Renal cortical epithelial cell (primary cell): ENCODE data around the gene CDKAL1. TPM values are rescaled to one million over a fixed set of nuclear protein-coding genes. Genes with fewer than 3 reads are reported as not detected.
A peak's percentile ranks its signal among the peaks of the same experiment; 100 is the strongest.

ENCODE experiments used
- DNase-seq: peaks from one replicate; pipeline ENCODE4 v3.0.0-alpha.2; 2011; ENCODE audit warnings: low read depth
- total RNA-seq: library from RNA; depleted of rRNA; stranded (reverse); fragments of >200 nt; gene quantifications from 2 replicates; pipeline ENCODE4 v1.2.3, GENCODE V29; 2014

Gene CDKAL1
- total RNA-seq, 1 donor from 2014 or later = 28.3 TPM

DNA sequence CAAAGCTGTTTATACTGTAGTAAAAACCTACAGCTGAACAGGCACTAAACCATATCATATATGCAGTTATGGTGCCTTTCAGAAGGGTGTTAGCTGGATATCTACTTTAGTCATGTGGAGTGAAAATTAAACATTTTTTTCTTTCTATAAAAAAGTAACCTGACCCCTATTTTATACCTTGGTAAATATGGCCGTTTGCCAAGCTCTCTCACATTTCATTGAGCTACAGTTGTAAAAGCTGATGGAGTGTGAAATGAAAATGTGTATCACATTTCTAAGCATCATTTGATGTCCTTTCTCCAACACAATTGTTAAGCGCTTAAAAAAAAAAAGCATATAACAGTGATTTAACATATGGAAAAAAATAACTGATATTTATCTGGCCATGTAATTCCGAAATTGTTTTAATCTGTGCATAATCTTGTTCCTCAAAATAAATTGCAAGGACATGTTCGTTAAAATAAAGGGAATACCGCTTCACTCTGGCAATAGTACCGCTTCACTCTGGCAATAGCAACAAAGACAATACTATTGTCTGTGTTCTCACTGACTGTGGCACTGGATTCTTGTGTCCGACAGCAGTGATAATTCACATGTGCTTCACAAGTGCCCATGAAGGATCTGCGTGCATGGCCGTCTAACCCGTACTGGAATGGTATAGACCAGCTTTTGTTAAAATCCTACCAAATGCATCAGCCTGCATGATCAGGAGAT, 667.5 kb downstream of the CDKAL1 start:
- peak; percentile 66 for DNase-seq

DNA sequence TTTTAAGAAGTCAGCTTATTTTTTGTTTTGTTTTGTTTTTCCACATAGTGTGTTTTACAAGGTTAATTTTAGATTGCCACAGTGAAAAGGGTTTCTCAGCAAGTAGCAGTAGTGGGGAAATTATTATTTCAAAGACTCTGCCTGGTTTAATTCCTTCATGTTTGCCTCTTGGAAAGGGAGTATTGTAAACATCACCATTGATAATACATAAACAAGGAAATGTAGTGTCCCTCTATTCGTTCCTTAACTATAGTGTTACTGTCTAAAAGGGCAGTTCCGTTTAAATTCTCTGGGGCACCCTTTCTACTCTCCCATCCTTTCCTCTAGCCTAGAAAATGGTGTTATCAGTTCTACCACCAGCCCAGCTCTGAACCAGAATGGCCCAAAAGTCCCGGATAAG, 668.3 kb downstream of the CDKAL1 start:
- DNase-seq = no peak

GRCh38 chr6:21204951-21205350, 670.7 kb downstream of the CDKAL1 start:
- no peak for DNase-seq

- peak; percentile 91 for DNase-seq
These were observed 674.0 kb downstream of the CDKAL1 start for GRCh38 chr6:21208081-21208795.

DNA sequence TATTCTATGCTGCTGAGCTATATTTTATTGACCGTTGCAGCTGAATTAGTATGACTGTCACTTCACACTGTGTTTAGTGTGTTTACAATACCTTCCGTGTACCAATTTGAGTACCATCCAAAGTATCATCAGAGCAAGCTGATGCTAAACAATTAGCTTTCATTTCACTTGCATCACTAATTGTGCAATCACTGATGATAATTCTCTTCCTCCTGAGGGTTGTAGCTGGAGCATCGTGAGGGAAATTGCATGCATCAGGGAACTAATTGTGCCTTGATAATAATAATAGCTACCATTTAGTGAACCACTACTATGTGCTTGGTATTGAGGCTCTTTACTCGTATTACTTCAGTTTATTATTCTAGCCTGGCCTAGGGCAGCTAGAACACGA, 674.5 kb downstream of the CDKAL1 start:
- peak; percentile 33 for DNase-seq

DNA sequence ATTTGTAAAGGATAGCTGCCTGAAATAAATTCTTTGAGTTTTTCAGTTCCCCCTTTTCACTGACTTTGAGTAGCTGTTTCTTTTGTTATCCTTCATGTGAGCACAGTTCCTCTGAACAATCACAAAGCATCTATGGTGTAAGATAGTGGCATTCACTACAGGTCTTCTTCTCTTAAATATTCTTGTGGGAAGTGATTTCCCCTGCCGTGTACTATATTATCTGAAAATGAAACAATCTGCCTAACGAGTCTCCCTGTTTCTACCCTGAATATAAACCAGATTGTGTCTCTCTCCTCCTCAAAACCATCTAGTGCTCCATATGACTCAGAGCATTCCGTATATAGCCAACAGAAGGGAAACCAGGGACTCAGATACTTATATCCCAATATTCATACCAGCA, 679.2 kb downstream of the CDKAL1 start:
- DNase-seq = no peak

- no peak for DNase-seq
These were observed 680.6 kb downstream of the CDKAL1 start for GRCh38 chr6:21214738-21215448.

DNA sequence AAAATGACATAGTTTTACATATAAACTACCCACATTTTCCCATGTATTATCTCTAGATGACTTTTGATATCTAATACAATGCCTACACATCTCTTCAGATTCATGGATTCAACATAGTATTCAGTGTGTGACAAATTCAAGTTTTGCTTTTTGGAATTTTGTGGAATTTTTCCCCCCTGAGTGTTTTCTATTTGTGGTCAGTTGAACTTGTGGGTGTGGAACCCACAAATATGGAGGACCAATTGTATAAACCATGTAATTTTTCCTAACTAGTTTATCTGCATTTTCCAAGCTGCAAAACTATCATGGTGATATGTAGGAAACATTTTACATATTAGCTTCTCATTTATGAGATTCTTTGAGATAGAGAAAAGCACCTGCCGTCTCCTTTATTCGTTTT, 685.0 kb downstream of the CDKAL1 start:
- no peak for DNase-seq

DNA sequence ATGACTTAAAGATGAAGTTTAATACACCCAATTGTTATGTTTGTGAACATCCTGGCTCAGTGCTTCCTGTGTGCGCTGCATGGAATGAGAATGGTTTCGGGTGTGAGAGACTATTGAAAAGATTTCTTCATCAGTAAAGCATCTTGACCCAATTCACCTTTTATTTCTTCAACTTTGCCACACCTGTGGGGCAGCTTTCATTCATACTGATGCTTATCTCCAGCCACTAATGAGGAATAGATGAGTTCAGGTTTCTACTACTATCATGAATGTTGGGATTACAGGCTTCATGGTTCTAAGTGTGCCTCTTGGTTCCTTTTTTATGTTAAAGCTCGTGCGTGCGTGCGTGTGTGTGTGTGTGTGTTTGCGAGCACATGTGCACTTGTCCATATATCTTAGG, 685.6 kb downstream of the CDKAL1 start:
- DNase-seq = no peak

- DNase-seq = peak; percentile 52
These were observed 686.2 kb downstream of the CDKAL1 start for GRCh38 chr6:21220271-21220987.

DNA sequence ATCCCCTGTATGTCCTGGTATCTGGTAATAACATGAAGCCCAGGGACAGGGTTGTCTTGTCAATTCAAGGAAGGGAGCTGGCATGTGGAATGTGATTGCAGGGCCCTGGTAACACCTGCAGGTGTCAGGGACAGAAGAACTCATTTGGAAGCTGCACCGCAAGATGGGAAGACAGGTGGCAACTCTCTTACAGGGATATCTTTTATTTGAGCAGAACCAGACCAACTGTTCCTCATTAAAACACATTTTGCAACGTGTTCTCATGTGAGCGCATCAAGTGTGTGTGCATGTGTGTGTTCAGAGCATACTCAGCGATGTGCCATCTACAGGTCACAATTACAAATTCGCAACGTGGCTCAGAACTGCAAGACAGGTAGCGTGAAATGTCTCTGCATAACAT, 688.4 kb downstream of the CDKAL1 start:
- no peak for DNase-seq

DNA sequence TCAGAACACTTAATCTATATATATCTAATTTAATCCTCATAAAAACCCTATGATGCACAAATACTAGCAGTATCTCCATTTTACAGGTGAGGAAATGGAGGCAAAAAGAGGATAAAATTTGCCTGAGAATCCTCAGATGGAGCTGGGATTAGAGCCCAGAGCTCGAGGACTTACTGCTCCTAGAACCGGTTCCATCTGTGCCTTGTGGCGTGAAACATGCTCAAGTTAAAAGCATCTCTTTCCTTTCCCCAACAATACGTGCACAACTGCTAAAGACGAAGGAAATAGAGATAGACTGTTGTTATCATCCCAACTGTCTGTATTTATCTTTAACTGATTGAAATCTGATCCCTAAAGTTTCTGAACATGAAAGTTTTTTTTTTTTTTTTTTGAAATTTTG, 691.7 kb downstream of the CDKAL1 start:
- no peak for DNase-seq

DNA sequence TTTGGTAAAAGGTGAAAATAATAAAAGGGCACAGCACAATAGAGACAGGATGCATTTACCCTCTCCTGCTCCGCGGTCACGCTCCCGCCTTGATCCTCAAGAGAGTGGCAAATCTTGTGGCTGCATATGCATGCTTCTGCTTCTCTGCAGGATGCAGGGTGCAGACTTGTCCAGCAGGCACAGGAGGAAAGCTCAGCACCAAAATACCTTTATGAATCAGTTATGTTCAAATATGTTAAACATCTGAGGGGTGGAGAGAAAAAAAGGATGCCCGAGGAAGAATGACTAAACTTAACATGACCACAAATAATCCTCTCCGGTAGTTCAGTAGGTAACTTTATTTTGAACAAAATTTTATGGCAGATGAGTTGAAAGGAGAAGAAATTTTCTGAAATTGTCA, 693.2 kb downstream of the CDKAL1 start:
- peak; percentile 24 for DNase-seq

- peak; percentile 25 for DNase-seq
These were observed 694.2 kb downstream of the CDKAL1 start for GRCh38 chr6:21228411-21228810.

DNA sequence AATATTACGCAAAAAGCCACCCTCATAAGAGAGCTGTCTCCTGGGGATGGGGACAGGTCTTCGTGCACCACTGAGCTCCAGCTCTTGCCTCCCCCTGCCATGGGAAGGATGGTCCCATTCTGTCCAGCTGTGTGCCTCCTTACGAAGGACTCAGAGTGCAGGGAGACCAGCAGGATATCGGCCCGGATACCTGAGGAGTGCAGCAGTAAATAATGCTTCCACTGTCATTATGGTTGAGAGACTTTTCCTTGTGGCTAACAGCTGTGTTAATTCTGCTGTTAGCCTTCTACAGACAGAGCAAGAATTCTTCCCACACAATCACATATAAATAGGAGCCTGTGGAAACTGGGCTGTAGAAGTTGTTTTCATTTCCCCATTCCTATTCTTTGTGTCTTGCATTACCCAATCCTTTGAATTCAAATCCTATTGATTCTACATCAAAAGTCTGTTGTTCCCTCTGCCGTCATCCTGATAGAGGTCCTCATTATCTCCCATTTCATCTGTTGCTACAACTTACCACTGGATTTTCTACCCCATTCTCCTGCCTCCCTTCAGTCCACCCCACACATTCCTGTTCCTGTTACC, 694.7 kb downstream of the CDKAL1 start:
- DNase-seq = no peak

GRCh38 chr6:21230536-21230935, 696.3 kb downstream of the CDKAL1 start:
- DNase-seq = no peak

DNA sequence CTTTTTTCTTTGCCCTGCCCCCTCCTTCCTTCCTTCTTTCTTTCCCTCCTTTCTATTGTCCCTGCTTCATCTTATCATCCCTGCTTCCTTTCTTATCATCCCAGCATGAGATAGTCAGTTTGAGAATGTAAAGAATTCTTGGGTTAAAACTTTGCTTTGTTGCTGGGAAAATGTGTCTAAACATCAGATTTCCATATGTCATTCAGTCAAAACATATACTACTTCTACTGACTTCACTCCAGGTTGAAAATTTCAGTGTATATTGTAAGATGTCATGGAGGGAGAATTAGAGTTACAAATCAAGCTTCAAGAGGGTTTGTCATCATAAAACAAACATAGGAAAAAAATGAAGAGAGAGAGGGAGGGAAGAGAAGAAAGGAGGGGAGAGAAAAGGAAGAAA, 700.9 kb downstream of the CDKAL1 start:
- DNase-seq = no peak

GRCh38 chr6:21238208-21238607, 704.0 kb downstream of the CDKAL1 start:
- DNase-seq = no peak

GRCh38 chr6:21240709-21241108, 706.5 kb downstream of the CDKAL1 start:
- peak; percentile 41 for DNase-seq

DNA sequence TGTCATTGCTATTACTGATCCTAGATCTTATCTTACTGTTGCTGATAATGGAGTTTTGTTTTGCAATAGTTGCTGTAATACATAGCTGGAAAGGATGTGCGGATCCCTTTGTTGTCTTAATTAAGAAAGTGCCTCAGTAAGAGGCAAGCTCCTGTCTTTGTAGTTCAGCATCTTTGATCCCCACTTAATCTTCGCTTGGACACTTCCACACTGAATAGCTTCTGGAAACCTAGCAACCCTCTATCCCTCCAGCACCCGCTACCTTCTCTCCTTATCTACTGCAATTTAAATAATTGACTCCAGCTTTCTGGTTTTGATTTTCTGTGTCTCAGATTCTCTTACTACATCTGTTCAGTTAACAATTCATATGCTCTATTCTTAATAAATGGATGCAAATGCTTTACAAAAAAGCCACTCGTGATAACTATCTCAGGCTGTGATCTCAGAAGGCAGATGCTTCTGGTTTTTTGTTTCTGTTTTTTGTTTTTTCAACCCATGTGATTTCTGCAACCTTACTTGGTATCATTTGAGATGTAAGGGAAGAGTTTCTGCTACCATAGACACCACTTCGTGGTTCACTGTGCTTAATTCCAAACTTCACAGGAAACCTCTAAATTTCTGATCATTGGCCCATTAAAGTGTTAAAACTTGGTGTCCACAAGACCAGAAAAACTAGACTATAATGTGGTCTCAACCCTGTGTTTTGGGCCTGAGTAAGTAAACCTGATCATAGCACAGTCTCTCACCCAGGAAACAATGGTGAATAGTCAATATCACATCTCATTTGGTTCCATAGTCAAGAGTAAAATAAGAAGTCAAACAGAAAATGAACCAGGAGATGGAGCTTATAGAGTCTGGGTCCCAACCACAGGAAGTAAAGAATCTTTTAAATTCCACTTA, 707.2 kb downstream of the CDKAL1 start:
- no peak for DNase-seq
